Testis (tissue), 2 donors: ENCODE results near the gene ARL2BP.

ENCODE experiments used
- CTCF ChIP-seq, 3 experiments: fragments of 450-650 bp in 2 of 3; fragments of 200-600 bp in 1 of 3; sonication (generic) in 1 of 3; IDR thresholded peaks; one replicate each; pipeline ENCODE4 v1.5.1; 2016 to 2019; ENCODE audit warnings: antibody characterized with exemption in 3 of 3, mild to moderate bottlenecking in 2 of 3, moderate library complexity in 1 of 3
- POLR2A ChIP-seq: fragments of 450-650 bp; IDR thresholded peaks from one replicate; pipeline ENCODE4 v1.6.1; 2017; ENCODE audit warnings: antibody characterized with exemption, mild to moderate bottlenecking, moderate library complexity

GRCh38 chr16:57251352-57251751, 6.3 kb downstream of the ARL2BP start:
- no peak for TF ChIP-seq CTCF (IDR thresholded peaks at IDR 0.05)
- no peak for TF ChIP-seq POLR2A
